Hepatocyte (in vitro differentiated cells): ENCODE measurements around the gene ELFN1. TPM values are rescaled to one million over a fixed set of nuclear protein-coding genes. Genes with fewer than 3 reads are reported as not detected.

Source experiments
- DNase-seq: peaks from one replicate; pipeline ENCODE4 v3.0.0-alpha.2; 2016; ENCODE audit warnings: low spot score
- H2AFZ ChIP-seq: fragments of 200-600 bp; sonication (generic); 2 replicates; pipeline ENCODE4 v1.6.0; 2016; ENCODE audit warnings: antibody characterized with exemption, mild to moderate bottlenecking
- H3K27ac ChIP-seq: fragments of 200-600 bp; sonication (generic); 2 replicates; pipeline ENCODE4 v1.5.1; 2016; ENCODE audit warnings: mild to moderate bottlenecking
- H3K27me3 ChIP-seq: fragments of 200-600 bp; sonication (generic); 2 replicates; pipeline ENCODE4 v1.6.1; 2016
- H3K36me3 ChIP-seq: fragments of 200-600 bp; sonication (generic); replicated peaks from 2 replicates; pipeline ENCODE4 v1.5.1; 2016; ENCODE audit warnings: low read depth; ENCODE audit not compliant: insufficient read depth
- H3K4me1 ChIP-seq: fragments of 200-600 bp; sonication (generic); 2 replicates; pipeline ENCODE4 v1.5.1; 2016; ENCODE audit warnings: mild to moderate bottlenecking, moderate library complexity; ENCODE audit not compliant: insufficient read depth
- H3K4me2 ChIP-seq: fragments of 200-600 bp; sonication (generic); 2 replicates; pipeline ENCODE4 v1.6.0; 2016
- H3K4me3 ChIP-seq: fragments of 200-600 bp; sonication (generic); 2 replicates; pipeline ENCODE4 v1.5.1; 2016; ENCODE audit warnings: mild to moderate bottlenecking
- H3K79me2 ChIP-seq: fragments of 200-600 bp; sonication (generic); 2 replicates; pipeline ENCODE4 v1.6.0; 2017; ENCODE audit warnings: mild to moderate bottlenecking
- H3K9me2 ChIP-seq: fragments of 200-600 bp; sonication (generic); replicated peaks from 2 replicates; pipeline ENCODE4 v1.6.0; 2017; ENCODE audit warnings: mild to moderate bottlenecking; ENCODE audit not compliant: insufficient read depth
- H3K9me3 ChIP-seq: fragments of 200-600 bp; sonication (generic); 2 replicates; pipeline ENCODE4 v1.5.1; 2016; ENCODE audit warnings: low read depth, mild to moderate bottlenecking
- H4K20me1 ChIP-seq: fragments of 200-600 bp; sonication (generic); 2 replicates; pipeline ENCODE4 v1.6.0; 2016; ENCODE audit warnings: mild to moderate bottlenecking; ENCODE audit not compliant: insufficient read depth, poor library complexity, severe bottlenecking
- EZH2 ChIP-seq: fragments of 200-600 bp; sonication (generic); IDR thresholded peaks from 2 replicates; pipeline ENCODE4 v1.6.1; 2016; ENCODE audit warnings: antibody characterized with exemption, mild to moderate bottlenecking, borderline replicate concordance
- EZH2phosphoT487 ChIP-seq: fragments of 200-600 bp; sonication (generic); IDR thresholded peaks from one replicate; pipeline ENCODE4 v1.6.1; 2018; ENCODE audit warnings: antibody characterized with exemption, mild to moderate bottlenecking, low read depth, moderate library complexity; ENCODE audit not compliant: unreplicated experiment, severe bottlenecking
- WGBS: methylation state at CpG from one replicate; pipeline ENCODE4 v1.1.6; 2016; ENCODE audit warnings: low lambda C conversion rate; ENCODE audit errors: missing lambda C conversion rate; 5-methylcytosine and 5-hydroxymethylcytosine counted together
- polyA plus RNA-seq: library from polyadenylated mRNA; unstranded; fragments of >200 nt; fragmentation: Nextera tagmentation; extraction: Ambion mirVana; gene quantifications from 2 replicates; pipeline ENCODE4 v1.2.1, GENCODE V29; 2016
- total RNA-seq: library from RNA; depleted of rRNA; stranded (reverse); fragments of >200 nt; gene quantifications from 2 replicates; pipeline ENCODE4 v1.2.3, GENCODE V29; 2014
- TF ChIP-seq, protein P1 (sequence below): fragments of 200-600 bp; sonication (generic); IDR thresholded peaks from 2 replicates; pipeline ENCODE4 v1.5.1; 2016; ENCODE audit warnings: antibody characterized with exemption, mild to moderate bottlenecking; ENCODE audit not compliant: poor library complexity

ELFN1 gene
- total and polyA plus RNA-seq, 2 experiments from 2014 or later: 3.6 to 5.5 TPM

DNA sequence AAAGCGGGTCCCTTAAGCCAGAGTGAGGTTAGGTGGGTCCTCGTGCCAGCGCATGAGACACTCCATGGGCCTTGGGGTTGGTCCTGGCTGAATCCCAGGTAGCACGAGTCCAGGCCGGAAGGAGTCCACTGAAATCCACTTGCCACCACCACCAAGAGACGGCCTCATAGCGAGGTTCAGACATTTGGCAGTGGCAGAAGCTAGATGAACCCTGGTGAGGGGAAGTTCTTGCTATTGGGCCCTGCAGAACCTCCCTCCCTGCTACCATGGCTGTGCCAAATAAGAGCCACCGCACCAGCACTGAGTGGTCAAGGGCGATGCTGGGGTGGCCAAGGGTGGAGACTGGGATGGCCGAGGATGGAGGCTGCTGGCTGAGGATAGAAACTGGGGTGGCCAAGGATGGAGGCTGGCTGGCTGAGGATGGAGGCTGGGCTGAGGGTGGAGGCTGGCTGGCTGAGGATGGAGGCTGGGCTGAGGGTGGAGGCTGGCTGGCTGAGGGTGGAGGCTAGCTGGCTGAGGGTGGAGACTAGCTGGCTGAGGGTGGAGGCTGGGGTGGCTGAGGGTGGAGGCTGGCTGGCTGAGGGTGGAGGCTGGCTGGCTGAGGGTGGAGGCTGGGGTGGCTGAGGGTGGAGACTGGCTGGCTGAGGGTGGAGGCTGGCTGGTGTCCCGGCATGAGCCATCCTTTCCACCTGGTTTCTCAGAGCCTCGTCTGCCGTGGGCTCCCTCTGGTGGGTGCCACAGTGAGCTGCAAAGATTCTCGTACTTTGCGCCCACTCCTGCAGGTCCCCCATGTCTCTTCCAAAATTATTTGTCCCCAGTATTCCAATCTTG is 88.2 kb downstream of the ELFN1 start:
- Histone ChIP-seq H3K27me3 (peaks cover 5% of the 10 kb centered on the region), H3K9me3 (no peaks in the 10 kb centered on the region), H3K4me2 (no peak overlapping the region), H3K4me1 (no peaks in the 10 kb centered on the region), H3K9me2 (no peaks in the 10 kb centered on the region), H3K36me3 (no peaks in the 10 kb centered on the region), H2AFZ (no peak overlapping the region), H3K79me2 (no peaks in the 10 kb centered on the region), H3K4me3 (no peak overlapping the region), H3K27ac (no peak overlapping the region), H4K20me1 (no peaks in the 10 kb centered on the region)
- WGBS: 97% methylated on average over 9 of the region's 15 CpGs
- peak; percentile 43 for DNase-seq
- TF ChIP-seq, protein P1, sequence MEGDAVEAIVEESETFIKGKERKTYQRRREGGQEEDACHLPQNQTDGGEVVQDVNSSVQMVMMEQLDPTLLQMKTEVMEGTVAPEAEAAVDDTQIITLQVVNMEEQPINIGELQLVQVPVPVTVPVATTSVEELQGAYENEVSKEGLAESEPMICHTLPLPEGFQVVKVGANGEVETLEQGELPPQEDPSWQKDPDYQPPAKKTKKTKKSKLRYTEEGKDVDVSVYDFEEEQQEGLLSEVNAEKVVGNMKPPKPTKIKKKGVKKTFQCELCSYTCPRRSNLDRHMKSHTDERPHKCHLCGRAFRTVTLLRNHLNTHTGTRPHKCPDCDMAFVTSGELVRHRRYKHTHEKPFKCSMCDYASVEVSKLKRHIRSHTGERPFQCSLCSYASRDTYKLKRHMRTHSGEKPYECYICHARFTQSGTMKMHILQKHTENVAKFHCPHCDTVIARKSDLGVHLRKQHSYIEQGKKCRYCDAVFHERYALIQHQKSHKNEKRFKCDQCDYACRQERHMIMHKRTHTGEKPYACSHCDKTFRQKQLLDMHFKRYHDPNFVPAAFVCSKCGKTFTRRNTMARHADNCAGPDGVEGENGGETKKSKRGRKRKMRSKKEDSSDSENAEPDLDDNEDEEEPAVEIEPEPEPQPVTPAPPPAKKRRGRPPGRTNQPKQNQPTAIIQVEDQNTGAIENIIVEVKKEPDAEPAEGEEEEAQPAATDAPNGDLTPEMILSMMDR: peak; percentile 31
- TF ChIP-seq EZH2phosphoT487: no peak
- TF ChIP-seq EZH2: no peak

DNA sequence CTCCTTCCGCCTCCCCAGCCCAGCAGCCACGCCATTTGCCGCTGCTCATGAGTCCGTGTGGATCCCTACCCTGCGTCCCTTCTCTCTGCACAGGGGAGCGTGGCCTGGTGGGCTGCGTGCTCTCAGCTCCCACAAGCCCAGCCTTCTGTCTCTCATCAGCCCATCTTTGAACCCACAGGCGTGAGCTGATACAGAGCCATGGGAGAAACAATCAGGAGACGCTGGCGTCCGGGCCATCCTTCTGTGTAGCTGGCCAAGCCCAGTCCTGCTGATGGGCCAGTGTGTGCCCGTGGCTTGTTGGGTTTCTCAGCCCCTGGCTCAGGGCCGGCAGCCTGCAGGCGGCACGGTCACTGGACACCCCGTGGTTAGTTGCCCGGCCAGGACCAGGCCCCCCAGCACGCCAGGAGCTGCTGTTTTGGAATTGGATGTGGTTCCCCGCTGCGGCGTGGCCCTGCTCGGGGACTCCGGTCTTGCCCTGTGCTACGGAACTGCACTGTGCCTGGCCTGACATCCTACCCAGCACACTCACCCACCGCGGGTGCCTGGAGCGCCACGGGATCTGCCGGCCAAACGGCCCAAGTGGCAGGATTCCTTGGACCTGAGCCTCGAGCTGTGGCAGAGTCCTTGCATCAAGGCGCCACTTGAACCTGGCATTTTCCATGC is 88.9 kb downstream of the ELFN1 start:
- H3K27ac ChIP-seq: no peak overlapping the region
- peaks cover 5% of the 10 kb centered on the region for H3K27me3 ChIP-seq
- H3K9me3 ChIP-seq: no peaks in the 10 kb centered on the region
- H2AFZ ChIP-seq: no peak overlapping the region
- no peaks in the 10 kb centered on the region for H4K20me1 ChIP-seq
- TF ChIP-seq EZH2 (no peak), EZH2phosphoT487 (no peak)
- TF ChIP-seq, protein P1: no peak
- 88% methylated on average over 32 of the region's 32 CpGs for WGBS
- H3K36me3 ChIP-seq: no peaks in the 10 kb centered on the region
- H3K79me2 ChIP-seq: no peaks in the 10 kb centered on the region
- H3K4me2 ChIP-seq: no peak overlapping the region
- no peaks in the 10 kb centered on the region for H3K4me1 ChIP-seq
- no peak for DNase-seq
- H3K9me2 ChIP-seq: no peaks in the 10 kb centered on the region
- H3K4me3 ChIP-seq: no peak overlapping the region

DNA sequence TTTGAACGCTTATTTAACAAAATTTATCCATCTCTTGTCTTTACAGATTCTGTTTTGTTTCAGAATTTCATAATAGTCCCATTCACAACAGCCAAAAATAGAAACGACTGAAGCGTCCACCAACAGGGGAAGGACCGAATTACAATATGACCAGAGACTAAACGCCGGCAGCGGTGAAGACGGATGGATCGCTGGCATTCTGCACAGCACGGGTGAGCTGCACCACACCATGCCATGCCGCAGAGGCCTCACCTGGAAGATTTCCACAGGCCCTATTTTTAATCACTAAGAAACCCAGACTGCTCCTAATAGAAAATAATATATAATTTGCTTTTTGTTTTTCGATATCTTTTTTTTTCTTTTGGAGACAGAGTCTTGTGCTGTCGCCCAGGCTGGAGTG is 91.0 kb downstream of the ELFN1 start:
- no peaks in the 10 kb centered on the region for H4K20me1 ChIP-seq
- WGBS: 91% methylated on average over 13 of the region's 13 CpGs
- no peak overlapping the region for H3K4me3 ChIP-seq
- H3K27me3 ChIP-seq: no peaks in the 10 kb centered on the region
- H3K27ac ChIP-seq: no peak overlapping the region
- no peak overlapping the region for H2AFZ ChIP-seq
- no peaks in the 10 kb centered on the region for H3K4me1 ChIP-seq
- H3K9me3 ChIP-seq: no peaks in the 10 kb centered on the region
- H3K9me2 ChIP-seq: no peaks in the 10 kb centered on the region
- H3K4me2 ChIP-seq: no peak overlapping the region
- no peak for TF ChIP-seq EZH2
- no peak for TF ChIP-seq EZH2phosphoT487
- TF ChIP-seq, protein P1: no peak
- no peaks in the 10 kb centered on the region for H3K36me3 ChIP-seq
- DNase-seq: no peak
- no peaks in the 10 kb centered on the region for H3K79me2 ChIP-seq
